Spinal cord (tissue), 10 donors: Measurements from ENCODE around the gene RHCG. TPM values are rescaled to one million over a fixed set of nuclear protein-coding genes. Genes with fewer than 3 reads are reported as not detected.
A peak's percentile ranks its signal among the peaks of the same experiment; 100 is the strongest.
"Not testable (repeated sequence)": the region's sequence is repeated elsewhere in the genome, so short reads cannot be mapped to it uniquely, and the experiment has no call there.

Experiments
- DNase-seq, 6 donors: peaks; one replicate each; pipeline versions ENCODE4 v3.0.0 to v3.0.0-alpha.2; 2013 to 2015; ENCODE audit warnings: low spot score in 6 of 6, low read depth in 4 of 6
- H3K27ac ChIP-seq: one replicate; pipeline ENCODE4 v1.5.1; 2013; ENCODE audit warnings: low read depth, low read length, control low read depth
- H3K27me3 ChIP-seq: one replicate; pipeline ENCODE4 v1.6.1; 2013; ENCODE audit warnings: low read length; ENCODE audit not compliant: control insufficient read depth, insufficient read depth
- H3K36me3 ChIP-seq: one replicate; pipeline ENCODE4 v1.6.1; 2013; ENCODE audit warnings: low read length; ENCODE audit not compliant: control insufficient read depth, insufficient read depth
- H3K4me1 ChIP-seq: one replicate; pipeline ENCODE4 v1.6.1; 2013; ENCODE audit warnings: low read length; ENCODE audit not compliant: control insufficient read depth, insufficient read depth
- H3K4me3 ChIP-seq: one replicate; pipeline ENCODE4 v1.5.1; 2013; ENCODE audit warnings: low read depth, low read length, control low read depth
- H3K9me3 ChIP-seq: one replicate; pipeline ENCODE4 v1.6.1; 2013; ENCODE audit warnings: low read length; ENCODE audit not compliant: control insufficient read depth, insufficient read depth
- WGBS: methylation state at CpG from one replicate; pipeline ENCODE4 v1.1.5; 2013; ENCODE audit warnings: missing lambda C conversion rate; ENCODE audit not compliant: insufficient coverage; 5-methylcytosine and 5-hydroxymethylcytosine counted together
- polyA plus RNA-seq, 2 donors: library from polyadenylated mRNA; unstranded; fragments of 120-200 nt; gene quantifications; one replicate each; pipeline ENCODE4 v1.2.1, GENCODE V29; 2013; ENCODE audit not compliant: insufficient read length in 2 of 2
- total RNA-seq, 2 donors: library from RNA; depleted of rRNA in 1 of 2; stranded (reverse); fragments of 120-200 nt in 1 of 2; fragments of >200 nt in 1 of 2; gene quantifications; one replicate each; pipeline versions ENCODE4 v1.2.3 to v1.2.4, GENCODE V29; 2013 to 2014
- donor health status: healthy.

Gene RHCG
- total and polyA plus RNA-seq, 4 donors, result 0.44 to 6.8 (median 1.7) TPM

GRCh38 chr15:89468813-89469212 lies 27.6 kb downstream of the RHCG start:
- H3K27ac ChIP-seq, result peak overlapping the region; percentile 79
- not testable (repeated sequence) for H3K27me3 ChIP-seq, DNase-seq, H3K9me3 ChIP-seq, H3K4me3 ChIP-seq
- H3K36me3 ChIP-seq, result peaks cover 11% of the 10 kb centered on the region
- H3K4me1 ChIP-seq, result peaks cover 36% of the 10 kb centered on the region
- WGBS, result 9% methylated on average over 1 of the region's 1 CpG

- Histone ChIP-seq H3K27ac (no peak overlapping the region), H3K27me3 (no peaks in the 10 kb centered on the region), H3K4me1 (peaks cover 43% of the 10 kb centered on the region), H3K4me3 (no peak overlapping the region), H3K9me3 (no peaks in the 10 kb centered on the region), H3K36me3 (peaks cover 5% of the 10 kb centered on the region)
- WGBS, result 24% methylated on average over 5 of the region's 8 CpGs
- no peak for DNase-seq
Measured at GRCh38 chr15:89463113-89463512, 33.3 kb downstream of the RHCG start.

GRCh38 chr15:89462198-89462912 lies 34.0 kb downstream of the RHCG start:
- peaks cover 43% of the 10 kb centered on the region for H3K4me1 ChIP-seq
- H3K9me3 ChIP-seq, result no peaks in the 10 kb centered on the region
- H3K4me3 ChIP-seq, result no peak overlapping the region
- peak overlapping the region; percentile 1 for H3K27ac ChIP-seq
- H3K36me3 ChIP-seq, result peaks cover 5% of the 10 kb centered on the region
- peak in 2 of 6 donors; percentile 48 to 74 for DNase-seq
- WGBS, result 45% methylated on average over 5 of the region's 9 CpGs
- no peaks in the 10 kb centered on the region for H3K27me3 ChIP-seq

GRCh38 chr15:89461386-89461785 lies 35.0 kb downstream of the RHCG start:
- no peak overlapping the region for H3K27ac ChIP-seq
- WGBS, result 61% methylated on average over 4 of the region's 4 CpGs
- peaks cover 43% of the 10 kb centered on the region for H3K4me1 ChIP-seq
- H3K4me3 ChIP-seq, result no peak overlapping the region
- H3K36me3 ChIP-seq, result peaks cover 5% of the 10 kb centered on the region
- no peak for DNase-seq
- H3K27me3 ChIP-seq, result no peaks in the 10 kb centered on the region
- H3K9me3 ChIP-seq, result no peaks in the 10 kb centered on the region

GRCh38 chr15:89460048-89460447 lies 36.3 kb downstream of the RHCG start:
- no peaks in the 10 kb centered on the region for H3K27me3 ChIP-seq
- no peak for DNase-seq
- no peak overlapping the region for H3K4me3 ChIP-seq
- peaks cover 43% of the 10 kb centered on the region for H3K4me1 ChIP-seq
- 80% methylated on average over 2 of the region's 2 CpGs for WGBS
- H3K36me3 ChIP-seq, result peaks cover 5% of the 10 kb centered on the region
- H3K27ac ChIP-seq, result peak overlapping the region; percentile 4
- no peaks in the 10 kb centered on the region for H3K9me3 ChIP-seq

- WGBS, result 100% methylated on average over 1 of the region's 2 CpGs
- DNase-seq, result no peak
- peaks cover 43% of the 10 kb centered on the region for H3K4me1 ChIP-seq
- H3K4me3 ChIP-seq, result no peak overlapping the region
- H3K9me3 ChIP-seq, result no peaks in the 10 kb centered on the region
- H3K27ac ChIP-seq, result no peak overlapping the region
- H3K27me3 ChIP-seq, result no peaks in the 10 kb centered on the region
- H3K36me3 ChIP-seq, result peaks cover 5% of the 10 kb centered on the region
Measured at GRCh38 chr15:89459271-89460038, 36.9 kb downstream of the RHCG start.

- peaks cover 5% of the 10 kb centered on the region for H3K36me3 ChIP-seq
- H3K9me3 ChIP-seq, result no peaks in the 10 kb centered on the region
- H3K4me3 ChIP-seq, result no peak overlapping the region
- WGBS, result 78% methylated on average over 3 of the region's 4 CpGs
- DNase-seq, result no peak
- H3K4me1 ChIP-seq, result peaks cover 43% of the 10 kb centered on the region
- no peaks in the 10 kb centered on the region for H3K27me3 ChIP-seq
- no peak overlapping the region for H3K27ac ChIP-seq
Measured at GRCh38 chr15:89458440-89458839, 37.9 kb downstream of the RHCG start.

- H3K36me3 ChIP-seq, result peaks cover 5% of the 10 kb centered on the region
- H3K9me3 ChIP-seq, result no peaks in the 10 kb centered on the region
- no peaks in the 10 kb centered on the region for H3K27me3 ChIP-seq
- H3K27ac ChIP-seq, result no peak overlapping the region
- DNase-seq, result peak in 2 of 6 donors; percentile 54 to 88
- H3K4me1 ChIP-seq, result peaks cover 39% of the 10 kb centered on the region
- H3K4me3 ChIP-seq, result no peak overlapping the region
Measured at GRCh38 chr15:89457086-89457485, 39.3 kb downstream of the RHCG start.

- no peaks in the 10 kb centered on the region for H3K9me3 ChIP-seq
- H3K27me3 ChIP-seq, result no peaks in the 10 kb centered on the region
- no peak overlapping the region for H3K4me3 ChIP-seq
- peaks cover 1% of the 10 kb centered on the region for H3K36me3 ChIP-seq
- DNase-seq, result no peak
- H3K4me1 ChIP-seq, result peaks cover 29% of the 10 kb centered on the region
- no peak overlapping the region for H3K27ac ChIP-seq
- WGBS, result no CpG with 5 or more reads among the region's 1 CpG
Measured at GRCh38 chr15:89455535-89455934, 40.8 kb downstream of the RHCG start.
